NT2/D1 (cell line): ENCODE results near the gene MRPL55.

ENCODE experiments used
- YY1 ChIP-seq: IDR thresholded peaks from 2 replicates; pipeline ENCODE4 v1.6.1; 2011; ENCODE audit not compliant: insufficient read length, insufficient read depth
- ZNF274 ChIP-seq: IDR thresholded peaks from 2 replicates; pipeline ENCODE4 v1.6.1; 2011; ENCODE audit warnings: mild to moderate bottlenecking, low read depth, low read length

- TF ChIP-seq YY1 = no peak
- no peak for TF ChIP-seq ZNF274
These were observed 43.2 kb upstream of the MRPL55 start for GRCh38 chr1:228152097-228152917.
